ENCODE data around the gene HS2ST1. TPM values are rescaled to one million over a fixed set of nuclear protein-coding genes. Genes with fewer than 3 reads are reported as not detected.

HS2ST1 gene
- total RNA-seq, 6 experiments from 2014 or later = 9.9 to 17.2 (median 13.7) TPM

DNA sequence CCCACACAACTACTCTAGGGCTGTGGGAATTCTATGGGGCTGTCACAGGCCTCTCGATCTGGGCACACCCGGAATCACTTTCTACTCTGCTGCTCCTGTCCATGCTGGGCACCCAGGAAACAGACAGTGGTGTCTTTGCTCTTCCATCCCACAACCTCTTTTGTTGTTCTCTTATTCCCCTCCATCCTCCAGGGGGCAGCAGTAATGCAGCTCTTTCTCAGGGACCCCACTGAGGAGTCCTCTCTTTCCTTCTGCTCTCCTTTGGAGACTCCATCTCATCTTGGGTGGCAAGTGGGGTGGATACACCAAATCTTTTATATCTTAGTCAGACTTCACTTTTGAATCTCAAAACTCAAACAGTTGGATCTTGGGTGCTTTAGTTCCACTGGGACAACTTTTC, 206.3 kb downstream of the HS2ST1 start:
- Histone ChIP-seq H3K4me3 (no peak overlapping the region), H3K9me3 (no peaks in the 10 kb centered on the region), H3K27me3 (no peaks in the 10 kb centered on the region), H3K27ac (no peak overlapping the region), H3K36me3 (no peaks in the 10 kb centered on the region), H3K4me1 (no peaks in the 10 kb centered on the region)
- intact Hi-C loops (cut with DNase I) = no loop called here
- DNase-seq (no peak), ATAC-seq (no peak)
- WGBS (ENCODE audit: insufficient coverage, low coverage, low lambda C conversion rate, missing lambda C conversion rate) = 50% methylated on average over 1 of the region's 2 CpGs
- no peak for TF ChIP-seq POLR2A (IDR thresholded peaks at IDR 0.05)
- TF ChIP-seq, protein P1, sequence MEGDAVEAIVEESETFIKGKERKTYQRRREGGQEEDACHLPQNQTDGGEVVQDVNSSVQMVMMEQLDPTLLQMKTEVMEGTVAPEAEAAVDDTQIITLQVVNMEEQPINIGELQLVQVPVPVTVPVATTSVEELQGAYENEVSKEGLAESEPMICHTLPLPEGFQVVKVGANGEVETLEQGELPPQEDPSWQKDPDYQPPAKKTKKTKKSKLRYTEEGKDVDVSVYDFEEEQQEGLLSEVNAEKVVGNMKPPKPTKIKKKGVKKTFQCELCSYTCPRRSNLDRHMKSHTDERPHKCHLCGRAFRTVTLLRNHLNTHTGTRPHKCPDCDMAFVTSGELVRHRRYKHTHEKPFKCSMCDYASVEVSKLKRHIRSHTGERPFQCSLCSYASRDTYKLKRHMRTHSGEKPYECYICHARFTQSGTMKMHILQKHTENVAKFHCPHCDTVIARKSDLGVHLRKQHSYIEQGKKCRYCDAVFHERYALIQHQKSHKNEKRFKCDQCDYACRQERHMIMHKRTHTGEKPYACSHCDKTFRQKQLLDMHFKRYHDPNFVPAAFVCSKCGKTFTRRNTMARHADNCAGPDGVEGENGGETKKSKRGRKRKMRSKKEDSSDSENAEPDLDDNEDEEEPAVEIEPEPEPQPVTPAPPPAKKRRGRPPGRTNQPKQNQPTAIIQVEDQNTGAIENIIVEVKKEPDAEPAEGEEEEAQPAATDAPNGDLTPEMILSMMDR (IDR thresholded peaks at IDR 0.05) = peak in 1 of 4 donors; percentile 12

- DNase-seq (no peak), ATAC-seq (no peak)
- H3K27ac ChIP-seq = no peak overlapping the region
- 72% methylated on average over 7 of the region's 7 CpGs for WGBS (ENCODE audit: insufficient coverage, low coverage, low lambda C conversion rate, missing lambda C conversion rate)
- H3K27me3 ChIP-seq = no peaks in the 10 kb centered on the region
- TF ChIP-seq, protein P1 (IDR thresholded peaks at IDR 0.05) = no peak
- no peak for TF ChIP-seq POLR2A (IDR thresholded peaks at IDR 0.05)
- H3K9me3 ChIP-seq = no peaks in the 10 kb centered on the region
- intact Hi-C loops (cut with DNase I) = no loop called here
- no peaks in the 10 kb centered on the region for H3K36me3 ChIP-seq
- no peak overlapping the region for H3K4me3 ChIP-seq
- no peaks in the 10 kb centered on the region for H3K4me1 ChIP-seq
Measured at GRCh38 chr1:87121711-87122163, 207.3 kb downstream of the HS2ST1 start.

GRCh38 chr1:87122243-87122642, 207.8 kb downstream of the HS2ST1 start:
- TF ChIP-seq, protein P1 (IDR thresholded peaks at IDR 0.05) = no peak
- no peak for TF ChIP-seq POLR2A (IDR thresholded peaks at IDR 0.05)
- intact Hi-C loops (cut with DNase I) = no loop called here
- ATAC-seq (no peak), DNase-seq (no peak)
- Histone ChIP-seq H3K27me3 (no peaks in the 10 kb centered on the region), H3K36me3 (no peaks in the 10 kb centered on the region), H3K4me1 (no peaks in the 10 kb centered on the region), H3K4me3 (no peak overlapping the region), H3K9me3 (no peaks in the 10 kb centered on the region), H3K27ac (no peak overlapping the region)
- 100% methylated on average over 1 of the region's 1 CpG for WGBS (ENCODE audit: insufficient coverage, low coverage, low lambda C conversion rate, missing lambda C conversion rate)

DNA sequence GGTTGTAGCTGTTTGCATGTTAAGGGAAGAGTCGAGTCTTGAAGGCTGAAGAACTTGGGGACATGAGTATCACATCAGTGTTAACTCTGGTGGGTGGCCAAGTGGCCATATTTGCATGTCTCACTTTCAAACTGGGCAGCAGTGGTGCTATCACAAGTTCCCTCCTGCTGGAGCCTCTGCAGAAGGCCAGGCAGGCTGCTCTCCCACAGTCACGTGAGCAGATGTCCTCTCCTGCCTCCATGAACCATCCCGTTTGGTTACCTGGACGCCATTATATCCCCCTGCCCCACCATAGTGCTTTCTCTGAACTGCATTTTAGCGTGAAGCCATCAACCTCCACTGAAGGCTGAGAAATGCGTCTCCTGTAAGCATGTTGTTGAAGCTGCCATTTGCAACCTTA, 209.2 kb downstream of the HS2ST1 start:
- no peaks in the 10 kb centered on the region for H3K9me3 ChIP-seq
- no peak for ATAC-seq
- no peaks in the 10 kb centered on the region for H3K36me3 ChIP-seq
- H3K4me1 ChIP-seq = no peaks in the 10 kb centered on the region
- TF ChIP-seq POLR2A (IDR thresholded peaks at IDR 0.05) = no peak
- TF ChIP-seq, protein P1 (IDR thresholded peaks at IDR 0.05) = no peak
- no peak for DNase-seq
- no peaks in the 10 kb centered on the region for H3K27me3 ChIP-seq
- WGBS (ENCODE audit: insufficient coverage, low coverage, low lambda C conversion rate, missing lambda C conversion rate) = 73% methylated on average over 6 of the region's 6 CpGs
- intact Hi-C loops (cut with DNase I) = no loop called here
- no peak overlapping the region for H3K4me3 ChIP-seq
- no peak overlapping the region for H3K27ac ChIP-seq
